Measurements from ENCODE around the gene SBF2.
"Not testable (repeated sequence)": the region's sequence is repeated elsewhere in the genome, so short reads cannot be mapped to it uniquely, and the experiment has no call there.

Gene SBF2

DNA sequence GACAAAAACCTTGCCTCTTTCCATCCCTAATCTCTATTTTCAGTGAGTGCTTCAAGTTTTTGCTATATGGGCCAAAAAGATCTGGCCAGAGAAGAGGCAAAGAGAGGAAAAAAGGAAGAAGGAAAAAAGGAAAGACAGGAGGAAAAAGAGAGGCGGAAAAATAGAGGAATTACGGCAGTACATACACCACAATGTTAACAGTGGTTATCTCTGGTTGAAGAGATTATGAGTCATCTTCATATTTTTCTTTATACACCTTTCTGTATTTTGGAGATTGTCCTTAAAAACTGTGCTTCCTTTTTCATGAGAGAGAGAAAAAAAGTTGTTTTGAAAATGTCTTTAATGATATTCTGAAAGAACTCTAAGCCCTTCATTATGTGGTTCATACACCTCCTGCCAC is 133.7 kb downstream of the SBF2 start:
- DNase-seq = no peak

- no peak for DNase-seq
Observed at GRCh38 chr11:10158461-10158860, 135.6 kb downstream of the SBF2 start.

GRCh38 chr11:10155793-10156490 is 138.1 kb downstream of the SBF2 start:
- DNase-seq = no peak

GRCh38 chr11:10150800-10151199 is 143.2 kb downstream of the SBF2 start:
- no peak for DNase-seq

- DNase-seq = no peak
Observed at GRCh38 chr11:10149553-10149952, 144.5 kb downstream of the SBF2 start.

- DNase-seq = no peak
Observed at GRCh38 chr11:10147195-10147594, 146.8 kb downstream of the SBF2 start.

- no peak for DNase-seq
Observed at GRCh38 chr11:10144954-10145353, 149.1 kb downstream of the SBF2 start.

GRCh38 chr11:10139656-10140055 is 154.4 kb downstream of the SBF2 start:
- DNase-seq = peak; percentile 81

DNA sequence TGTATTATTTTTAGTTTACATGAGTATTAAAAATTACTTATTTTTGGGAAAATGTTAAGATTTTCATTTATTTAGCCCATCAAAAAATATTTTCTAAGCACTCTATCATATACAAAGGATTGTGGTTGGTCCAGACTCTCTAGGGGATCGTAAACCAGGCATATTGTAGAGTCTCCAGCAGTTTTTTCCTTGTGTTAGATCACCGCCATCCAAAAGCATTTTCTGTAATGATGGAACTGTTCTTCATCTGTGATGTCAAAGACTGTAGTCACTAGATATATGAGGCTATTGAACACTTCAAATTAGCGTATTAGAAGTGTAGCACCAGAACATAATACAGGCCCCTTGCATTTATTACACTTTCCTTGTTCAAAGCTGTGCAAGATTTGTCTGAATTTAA is 154.9 kb downstream of the SBF2 start:
- DNase-seq = no peak

DNA sequence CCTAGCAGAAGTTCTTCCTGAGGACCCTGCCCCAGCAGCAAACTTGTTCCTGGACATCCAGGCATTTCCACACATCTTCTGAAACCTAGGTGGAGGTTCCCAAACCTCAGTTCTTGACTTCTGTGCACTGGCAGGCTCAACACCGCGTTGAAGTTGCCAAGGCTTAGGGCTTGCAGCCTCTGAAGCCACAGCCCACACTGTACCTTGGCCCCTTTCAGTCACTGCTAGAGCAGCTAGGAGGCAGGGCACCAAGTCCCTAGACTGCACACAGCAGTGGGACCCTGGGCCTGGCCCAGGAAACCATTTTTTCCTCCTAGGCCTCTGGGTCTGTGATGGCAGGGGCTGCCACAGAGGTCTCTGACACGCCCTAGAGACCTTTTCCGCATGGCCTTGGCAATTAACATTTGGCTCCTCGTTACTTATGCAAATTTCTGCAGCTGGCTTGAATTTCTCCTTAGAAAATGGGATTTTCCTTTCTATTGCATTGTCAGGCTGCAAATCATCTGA is 159.0 kb downstream of the SBF2 start:
- no peak for DNase-seq

DNA sequence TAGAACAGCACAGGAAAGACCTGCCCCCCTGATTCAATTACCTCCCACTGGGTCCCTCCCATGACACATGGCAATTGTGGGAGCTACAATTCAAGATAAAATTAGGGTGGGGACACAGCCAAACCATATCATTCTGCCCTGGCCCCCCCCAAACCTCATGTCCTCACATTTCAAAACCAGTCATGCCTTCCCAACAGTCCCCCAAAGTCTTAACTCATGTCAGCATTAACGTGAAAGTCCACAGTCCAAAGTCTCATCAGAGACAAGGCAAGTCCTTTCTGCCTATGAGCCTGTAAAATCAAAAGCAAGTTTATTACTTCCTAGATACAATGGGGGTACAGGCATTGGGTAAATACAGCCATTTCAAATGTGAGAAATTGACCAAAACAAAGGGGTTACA is 159.8 kb downstream of the SBF2 start:
- not testable (repeated sequence) for DNase-seq

GRCh38 chr11:10133251-10133650 is 160.8 kb downstream of the SBF2 start:
- not testable (repeated sequence) for DNase-seq

GRCh38 chr11:10130875-10131274 is 163.1 kb downstream of the SBF2 start:
- no peak for DNase-seq

DNA sequence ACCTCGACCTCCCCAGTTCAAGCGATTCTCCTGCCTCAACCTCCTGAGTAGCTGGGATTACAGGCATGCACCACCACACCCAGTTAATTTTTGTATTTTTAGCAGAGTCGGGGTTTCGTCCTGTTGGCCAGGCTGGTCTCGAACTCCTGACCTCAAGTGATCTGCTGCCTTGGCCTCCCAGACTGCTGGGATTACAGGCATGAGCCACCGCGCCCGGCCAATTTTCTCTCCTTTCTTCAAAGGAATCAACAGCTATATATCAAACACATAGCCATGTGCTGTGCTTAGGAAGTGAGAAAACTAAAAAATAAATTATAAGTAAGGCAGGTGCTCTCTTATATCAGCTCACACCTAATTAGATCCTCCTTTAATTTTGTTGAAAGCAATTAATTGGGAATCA is 164.8 kb downstream of the SBF2 start:
- not testable (repeated sequence) for DNase-seq

GRCh38 chr11:10125522-10126133 is 168.4 kb downstream of the SBF2 start:
- DNase-seq = no peak

DNA sequence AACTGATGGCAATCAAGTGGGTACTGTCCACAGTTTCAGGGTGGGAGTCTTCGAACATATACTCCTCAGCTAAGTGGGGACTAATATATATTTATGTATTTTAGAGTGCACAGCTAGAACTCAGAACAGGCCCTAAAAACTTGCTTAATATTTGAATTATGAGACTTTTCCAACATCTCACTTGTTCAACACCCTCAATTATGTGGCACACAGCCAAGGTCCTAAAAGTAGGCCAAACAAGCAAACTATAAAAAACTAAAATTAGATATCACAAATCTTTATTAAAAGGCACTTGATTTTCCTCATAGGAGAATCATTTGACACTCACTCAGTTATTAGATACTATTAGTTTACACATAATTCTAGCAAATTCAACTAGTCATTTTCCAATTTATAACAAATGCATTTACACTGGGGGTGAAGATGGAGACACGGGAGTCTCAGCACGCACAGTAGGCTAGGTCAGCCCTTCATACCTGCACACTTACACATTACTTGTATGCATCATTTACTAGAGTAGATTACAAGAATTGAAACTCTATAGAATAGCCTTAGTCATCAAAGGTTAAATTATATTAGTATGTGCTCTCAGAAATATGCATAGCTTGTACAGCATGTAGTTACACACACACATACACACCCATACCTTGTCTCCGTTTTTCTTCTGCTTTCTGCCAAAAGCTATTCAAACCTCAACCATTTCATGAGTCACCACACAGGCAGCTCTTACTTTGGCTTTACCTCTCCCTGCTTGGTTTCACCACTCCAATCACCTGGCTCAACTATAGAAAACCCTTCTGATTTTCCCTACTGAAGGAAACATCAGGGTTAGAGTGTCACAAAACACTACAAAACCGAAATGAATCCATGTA is 171.5 kb downstream of the SBF2 start:
- DNase-seq = peak; percentile 84

DNA sequence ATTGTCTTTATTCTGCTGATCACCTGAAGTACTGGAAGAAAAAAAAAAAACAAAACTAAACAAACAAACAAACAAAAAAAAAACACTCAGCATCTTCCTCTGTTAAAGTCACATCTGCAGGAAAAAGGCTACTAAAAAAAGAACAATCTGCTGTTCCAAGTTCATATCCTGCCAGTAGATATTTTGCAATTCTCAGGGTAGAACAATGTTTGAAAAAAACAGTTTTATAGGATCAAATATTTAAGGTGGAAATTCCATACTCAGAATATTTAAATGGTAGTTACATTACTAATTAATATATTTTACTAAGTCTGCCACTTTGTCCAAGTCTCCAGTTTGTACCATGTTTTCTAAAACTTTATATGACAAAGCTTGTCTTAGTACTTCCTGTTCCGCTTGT is 175.2 kb downstream of the SBF2 start:
- DNase-seq = no peak

DNA sequence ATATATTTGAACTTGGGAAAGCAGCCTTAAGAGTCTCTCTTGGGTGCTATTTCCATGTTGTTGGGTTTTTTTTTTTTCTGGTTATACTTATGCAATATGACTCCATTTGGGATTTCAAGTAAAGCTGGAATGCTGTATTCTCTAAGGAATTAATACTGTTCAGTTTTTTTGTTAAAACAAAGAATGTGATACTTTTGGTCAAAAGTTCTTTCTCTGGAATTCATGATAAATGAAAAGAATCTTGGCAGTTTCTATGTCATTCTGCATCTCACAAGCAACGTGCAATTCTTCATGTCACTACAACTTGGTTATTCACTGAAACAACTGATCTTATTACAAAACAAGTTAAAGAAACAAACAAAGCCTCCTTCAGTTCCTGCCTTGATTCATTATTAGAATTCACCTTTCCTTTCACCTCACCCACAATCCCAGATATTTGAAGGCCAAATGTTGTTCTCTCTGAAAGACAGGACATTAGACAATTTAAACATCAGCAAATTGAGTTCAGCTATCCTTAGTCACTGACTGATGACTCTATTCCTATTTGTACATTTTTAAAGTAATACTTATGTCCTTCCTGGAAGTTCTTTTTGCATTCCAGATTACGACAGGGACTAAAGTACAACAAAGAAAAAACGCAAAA is 176.2 kb downstream of the SBF2 start:
- peak; percentile 18 for DNase-seq

DNA sequence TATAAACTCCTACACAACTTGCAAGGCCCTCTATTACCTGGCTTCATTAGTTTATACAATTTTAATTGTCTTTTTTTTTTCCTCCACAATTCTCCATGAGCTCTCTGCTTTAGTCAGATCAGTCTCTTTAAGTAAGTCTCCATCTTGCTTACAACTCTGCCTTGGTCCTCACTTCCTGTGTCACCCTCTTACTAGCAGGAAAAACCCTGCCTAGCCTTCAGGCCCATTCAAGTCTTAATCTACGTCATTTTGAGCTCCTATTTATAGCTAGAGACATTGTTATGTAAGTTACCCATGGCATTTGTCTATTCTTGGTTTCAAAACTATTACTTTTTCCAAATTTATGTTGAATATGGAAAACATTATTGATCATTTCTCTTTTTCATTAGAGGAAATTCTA is 177.4 kb downstream of the SBF2 start:
- no peak for DNase-seq

DNA sequence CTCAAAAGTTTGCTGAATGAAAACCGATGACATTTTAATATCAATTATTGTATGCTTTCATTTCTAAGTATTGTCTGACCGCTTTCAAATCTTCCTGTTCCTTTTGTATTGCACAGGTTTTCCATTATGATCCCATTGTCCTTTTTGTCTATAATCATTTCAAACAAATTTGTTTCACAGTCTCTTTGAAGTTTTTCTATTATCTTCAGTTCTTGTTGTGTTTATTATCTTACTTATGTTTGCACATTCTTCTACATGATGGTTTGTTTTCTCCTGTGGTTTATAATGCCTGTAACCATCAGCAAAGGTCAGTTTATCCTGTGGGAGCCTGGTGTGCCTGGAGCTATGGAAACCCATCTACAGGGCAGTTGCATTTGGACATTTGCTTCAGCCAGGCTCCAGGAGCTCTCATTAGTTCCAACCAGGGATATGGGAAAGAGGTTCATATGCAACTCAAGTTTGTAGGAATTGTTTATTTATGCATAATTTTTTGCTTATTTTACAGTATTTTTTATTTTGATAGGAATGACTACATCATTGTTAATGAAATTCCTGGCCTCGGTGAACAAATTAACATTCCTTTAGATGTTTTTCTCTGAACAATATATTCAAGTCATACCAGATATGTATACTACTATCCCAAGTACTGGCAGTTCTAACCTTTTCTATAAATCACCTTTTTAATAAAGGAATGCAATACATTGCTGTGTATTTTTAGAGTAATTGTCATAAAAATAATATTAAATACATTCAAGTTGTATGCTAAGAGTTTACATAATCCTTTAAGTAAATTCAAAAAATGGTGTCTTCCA is 179.2 kb downstream of the SBF2 start:
- DNase-seq = no peak

DNA sequence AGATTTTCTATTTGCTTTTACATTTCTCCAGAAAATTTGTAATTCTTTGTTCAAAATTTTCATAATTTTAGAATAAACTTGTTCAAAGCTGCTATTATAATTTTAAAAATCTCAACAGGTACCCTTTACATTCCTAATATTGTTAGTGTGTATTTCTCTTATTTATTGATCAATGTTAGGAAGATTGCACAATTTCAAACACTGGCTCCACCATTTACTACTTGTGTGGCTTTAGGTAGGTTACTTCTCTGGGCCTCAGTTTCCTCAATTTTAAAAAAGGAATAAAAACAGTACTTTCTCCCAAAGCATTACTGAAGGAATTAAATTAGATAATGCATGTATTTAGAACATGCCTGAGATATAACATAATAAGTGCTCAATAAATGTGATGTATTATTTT is 180.2 kb downstream of the SBF2 start:
- no peak for DNase-seq

- DNase-seq = no peak
Observed at GRCh38 chr11:10109806-10110205, 184.2 kb downstream of the SBF2 start.

All from kidney glomerular epithelial cell (primary cell).